Immature natural killer cell (primary cell): Measurements from ENCODE around the gene TEAD3. TPM values are rescaled to one million over a fixed set of nuclear protein-coding genes. Genes with fewer than 3 reads are reported as not detected.
A peak's percentile ranks its signal among the peaks of the same experiment; 100 is the strongest.

Experiments used
- DNase-seq, 3 donors: peaks; one replicate each; pipeline ENCODE4 v3.0.0; 2022; ENCODE audit warnings: mixed read lengths in 1 of 3
- H3K27ac Mint-ChIP-seq, 6 donors: one replicate each; pipeline ENCODE4 v1.8.0; 2020; ENCODE audit warnings: mixed read lengths in 6 of 6, mild to moderate bottlenecking in 5 of 6, inconsistent platforms in 4 of 6, moderate library complexity in 3 of 6
- H3K27me3 Mint-ChIP-seq, 3 donors: one replicate each; pipeline ENCODE4 v1.8.0; 2020 to 2021; ENCODE audit warnings: low read depth in 3 of 3, mild to moderate bottlenecking in 3 of 3, mixed read lengths in 3 of 3, moderate library complexity in 3 of 3, inconsistent platforms in 1 of 3
- H3K36me3 Mint-ChIP-seq, 3 donors: one replicate each; pipeline ENCODE4 v1.8.0; 2020; ENCODE audit warnings: mixed read lengths in 3 of 3, inconsistent platforms in 2 of 3, mild to moderate bottlenecking in 2 of 3
- H3K4me1 Mint-ChIP-seq, 2 donors: one replicate each; pipeline ENCODE4 v1.8.0; 2020; ENCODE audit warnings: inconsistent platforms in 2 of 2, mild to moderate bottlenecking in 2 of 2, mixed read lengths in 2 of 2, moderate library complexity in 1 of 2
- H3K4me3 Mint-ChIP-seq, 5 donors: one replicate each; pipeline ENCODE4 v1.8.0; 2020; ENCODE audit warnings: mild to moderate bottlenecking in 5 of 5, mixed read lengths in 5 of 5, inconsistent platforms in 3 of 5, moderate library complexity in 3 of 5
- H3K9me3 Mint-ChIP-seq, 6 donors: one replicate each; pipeline ENCODE4 v1.8.0; 2020; ENCODE audit warnings: mild to moderate bottlenecking in 6 of 6, mixed read lengths in 6 of 6, inconsistent platforms in 4 of 6, moderate library complexity in 3 of 6
- polyA plus RNA-seq, 3 donors: library from polyadenylated mRNA; unstranded; fragments of 300-500 nt; fragmentation: Illumina TruSeq; gene quantifications; one replicate each; pipeline ENCODE4 v1.2.3, GENCODE V29; 2021

Gene TEAD3
- polyA plus RNA-seq, 3 donors from 2014 or later: not detected

- Mint-ChIP-seq H3K36me3 (no peaks in the 10 kb centered on the region), H3K9me3 (no peaks in the 10 kb centered on the region), H3K4me3 (no peak overlapping the region), H3K27ac (no peak overlapping the region), H3K27me3 (peaks cover 2 to 18% (median 8%) of the 10 kb centered on the region in 3 donors), H3K4me1 (no peaks in the 10 kb centered on the region)
- no peak for DNase-seq
Observed at GRCh38 chr6:35506536-35506935, 9.7 kb upstream of the TEAD3 start.

GRCh38 chr6:35505999-35506412 lies 9.1 kb upstream of the TEAD3 start:
- Mint-ChIP-seq H3K4me3 (no peak overlapping the region), H3K4me1 (no peaks in the 10 kb centered on the region), H3K27ac (no peak overlapping the region)

GRCh38 chr6:35503534-35503933 lies 6.7 kb upstream of the TEAD3 start:
- no peaks in the 10 kb centered on the region for H3K9me3 Mint-ChIP-seq
- peaks cover 0 to 25% (median 8%) of the 10 kb centered on the region in 3 donors for H3K27me3 Mint-ChIP-seq

More at GRCh38 chr6:35505999-35506412, 9.1 kb upstream of the TEAD3 start:
- H3K27me3 Mint-ChIP-seq: peaks cover 2 to 14% (median 7%) of the 10 kb centered on the region in 3 donors
- DNase-seq: no peak
- H3K9me3 Mint-ChIP-seq: no peaks in the 10 kb centered on the region
- no peaks in the 10 kb centered on the region for H3K36me3 Mint-ChIP-seq

GRCh38 chr6:35501784-35502183 lies 4.9 kb upstream of the TEAD3 start:
- Mint-ChIP-seq H3K36me3 (no peaks in the 10 kb centered on the region), H3K27me3 (peaks cover 0 to 24% (median 8%) of the 10 kb centered on the region in 3 donors), H3K9me3 (no peaks in the 10 kb centered on the region), H3K4me1 (peaks cover 10 to 11% of the 10 kb centered on the region in 2 donors), H3K27ac (peak overlapping the region in 1 of 6 donors; percentile 67), H3K4me3 (no peak overlapping the region)
- DNase-seq: no peak

More at GRCh38 chr6:35503534-35503933, 6.7 kb upstream of the TEAD3 start:
- no peak for DNase-seq
- no peaks in the 10 kb centered on the region for H3K36me3 Mint-ChIP-seq
- no peak overlapping the region for H3K4me3 Mint-ChIP-seq
- peaks cover 4% of the 10 kb centered on the region in 2 donors for H3K4me1 Mint-ChIP-seq
- H3K27ac Mint-ChIP-seq: no peak overlapping the region

GRCh38 chr6:35500782-35501181 lies 3.9 kb upstream of the TEAD3 start:
- peaks cover 0 to 24% (median 8%) of the 10 kb centered on the region in 3 donors for H3K27me3 Mint-ChIP-seq
- H3K27ac Mint-ChIP-seq: peak overlapping the region in 1 of 6 donors; percentile 26
- DNase-seq: no peak
- H3K4me3 Mint-ChIP-seq: no peak overlapping the region
- H3K36me3 Mint-ChIP-seq: no peaks in the 10 kb centered on the region
- H3K9me3 Mint-ChIP-seq: no peaks in the 10 kb centered on the region
- H3K4me1 Mint-ChIP-seq: peaks cover 10 to 11% of the 10 kb centered on the region in 2 donors

GRCh38 chr6:35499372-35499771 lies 2.5 kb upstream of the TEAD3 start:
- H3K27me3 Mint-ChIP-seq: peaks cover 0 to 21% (median 8%) of the 10 kb centered on the region in 3 donors
- H3K4me1 Mint-ChIP-seq: peaks cover 10 to 13% of the 10 kb centered on the region in 2 donors
- no peak for DNase-seq
- no peak overlapping the region for H3K27ac Mint-ChIP-seq
- peak overlapping the region in 4 of 5 donors; percentile 76 to 87 (median 84) for H3K4me3 Mint-ChIP-seq
- H3K36me3 Mint-ChIP-seq: no peaks in the 10 kb centered on the region
- H3K9me3 Mint-ChIP-seq: no peaks in the 10 kb centered on the region

- Mint-ChIP-seq H3K4me1 (peaks cover 10 to 13% of the 10 kb centered on the region in 2 donors), H3K27ac (peak overlapping the region in 4 of 6 donors; percentile 25 to 57 (median 52)), H3K9me3 (no peaks in the 10 kb centered on the region), H3K27me3 (peaks cover 0 to 21% (median 12%) of the 10 kb centered on the region in 3 donors), H3K4me3 (peak overlapping the region; percentile 76 to 87 (median 84)), H3K36me3 (no peaks in the 10 kb centered on the region)
- DNase-seq: no peak
Observed at GRCh38 chr6:35498422-35499067, 1.7 kb upstream of the TEAD3 start.

- Mint-ChIP-seq H3K4me1 (peaks cover 10 to 13% of the 10 kb centered on the region in 2 donors), H3K27ac (peak overlapping the region in 1 of 6 donors; percentile 17), H3K4me3 (peak overlapping the region; percentile 76 to 87 (median 84)), H3K27me3 (peaks cover 0 to 23% (median 18%) of the 10 kb centered on the region in 3 donors), H3K9me3 (no peaks in the 10 kb centered on the region), H3K36me3 (no peaks in the 10 kb centered on the region)
- DNase-seq: peak; percentile 39 to 44 (median 44)
Observed at GRCh38 chr6:35497571-35498421, 917 bp upstream of the TEAD3 start.

- H3K4me1 Mint-ChIP-seq: peaks cover 10 to 13% of the 10 kb centered on the region in 2 donors
- no peaks in the 10 kb centered on the region for H3K9me3 Mint-ChIP-seq
- DNase-seq: no peak
- H3K4me3 Mint-ChIP-seq: peak overlapping the region; percentile 63 to 80 (median 78)
- no peak overlapping the region for H3K27ac Mint-ChIP-seq
- peaks cover under 1 to 20% (median 13%) of the 10 kb centered on the region in 3 donors for H3K27me3 Mint-ChIP-seq
- H3K36me3 Mint-ChIP-seq: no peaks in the 10 kb centered on the region
Observed at GRCh38 chr6:35496036-35496840, 641 bp downstream of the TEAD3 start.

GRCh38 chr6:35495258-35496035 lies 1.4 kb downstream of the TEAD3 start:
- Mint-ChIP-seq H3K4me3 (peak overlapping the region; percentile 63 to 80 (median 78)), H3K27ac (peak overlapping the region in 1 of 6 donors; percentile 84), H3K27me3 (peaks cover 3 to 21% (median 16%) of the 10 kb centered on the region in 3 donors), H3K4me1 (peaks cover 10 to 13% of the 10 kb centered on the region in 2 donors), H3K36me3 (no peaks in the 10 kb centered on the region), H3K9me3 (no peaks in the 10 kb centered on the region)
- no peak for DNase-seq

- Mint-ChIP-seq H3K4me3 (peak overlapping the region in 1 of 5 donors; percentile 12), H3K27ac (peak overlapping the region in 3 of 6 donors; percentile 1 to 50 (median 38)), H3K36me3 (no peaks in the 10 kb centered on the region), H3K27me3 (peaks cover 3 to 13% (median 11%) of the 10 kb centered on the region in 3 donors), H3K9me3 (no peaks in the 10 kb centered on the region), H3K4me1 (peaks cover 10 to 13% of the 10 kb centered on the region in 2 donors)
- no peak for DNase-seq
Observed at GRCh38 chr6:35494161-35494563, 2.7 kb downstream of the TEAD3 start.

GRCh38 chr6:35493307-35493983 lies 3.4 kb downstream of the TEAD3 start:
- Mint-ChIP-seq H3K9me3 (no peaks in the 10 kb centered on the region), H3K27me3 (peaks cover 3 to 13% (median 6%) of the 10 kb centered on the region in 3 donors), H3K4me1 (peaks cover 6 to 7% of the 10 kb centered on the region in 2 donors), H3K36me3 (no peaks in the 10 kb centered on the region), H3K4me3 (peak overlapping the region in 1 of 5 donors; percentile 17), H3K27ac (peak overlapping the region in 2 of 6 donors; percentile 38 to 77)
- peak in 2 of 3 donors; percentile 19 to 25 for DNase-seq
